ENCODE measurements around the gene SSBP3. TPM values are rescaled to one million over a fixed set of nuclear protein-coding genes. Genes with fewer than 3 reads are reported as not detected.

Gene SSBP3
- total and polyA plus RNA-seq, 5 donors, result 25.4 to 55.8 (median 32.5) TPM

GRCh38 chr1:54337034-54337433 is 69.2 kb downstream of the SSBP3 start:
- no peak for ATAC-seq
- 88% methylated on average over 7 of the region's 7 CpGs for WGBS
- intact Hi-C loops (cut with DNase I), result loop anchor here in 1 of 4 donors (10.0 kb wide), 1 partner anchor 68 kb away; the partner anchor contains the start of gene SSBP3
- H3K27ac ChIP-seq (ENCODE audit: low read length), result no peak overlapping the region
- peaks cover 32% of the 10 kb centered on the region for H3K4me1 ChIP-seq (ENCODE audit: control insufficient read depth, insufficient read depth, low read length)
- H3K9me3 ChIP-seq (ENCODE audit: control insufficient read depth, low read length), result no peaks in the 10 kb centered on the region
- no peaks in the 10 kb centered on the region for H3K27me3 ChIP-seq (ENCODE audit: control insufficient read depth, insufficient read depth)
- no peak for DNase-seq
- H3K4me3 ChIP-seq (ENCODE audit: low read length), result no peak overlapping the region

DNA sequence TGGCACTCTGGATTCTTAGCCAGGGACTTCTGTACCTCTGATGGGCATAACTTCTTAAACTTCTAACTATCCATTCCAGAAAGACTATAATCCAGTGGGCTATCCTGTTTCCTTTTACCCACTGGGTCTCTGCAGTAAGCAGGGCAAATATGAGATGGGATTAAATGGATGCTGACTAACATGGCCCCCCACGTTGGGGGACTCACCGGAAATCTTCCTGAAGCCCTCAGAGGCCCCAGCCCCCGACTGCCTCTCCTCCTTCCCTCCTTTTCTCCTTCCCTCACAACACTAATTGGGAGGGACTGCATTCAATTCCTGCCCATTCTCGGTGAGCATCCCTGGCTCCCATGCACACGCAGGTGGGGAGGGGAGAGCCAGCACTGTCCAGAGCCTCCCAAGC is 70.1 kb downstream of the SSBP3 start:
- ATAC-seq (no peak), DNase-seq (no peak)
- peak overlapping the region; percentile 1 for H3K27ac ChIP-seq (ENCODE audit: low read length)
- 70% methylated on average over 5 of the region's 5 CpGs for whole genome bisulfite sequencing
- H3K27me3 ChIP-seq (ENCODE audit: control insufficient read depth, insufficient read depth), result no peaks in the 10 kb centered on the region
- no peak overlapping the region for H3K4me3 ChIP-seq (ENCODE audit: low read length)
- peaks cover 41% of the 10 kb centered on the region for H3K4me1 ChIP-seq (ENCODE audit: control insufficient read depth, insufficient read depth, low read length)
- H3K9me3 ChIP-seq (ENCODE audit: control insufficient read depth, low read length), result no peaks in the 10 kb centered on the region
- intact Hi-C loops (cut with DNase I), result loop anchor here in 1 of 4 donors (10.0 kb wide), 1 partner anchor 69 kb away; the partner anchor contains the start of gene SSBP3

- H3K4me3 ChIP-seq (ENCODE audit: low read length), result no peak overlapping the region
- H3K27me3 ChIP-seq (ENCODE audit: control insufficient read depth, insufficient read depth), result no peaks in the 10 kb centered on the region
- H3K9me3 ChIP-seq (ENCODE audit: control insufficient read depth, low read length), result no peaks in the 10 kb centered on the region
- H3K27ac ChIP-seq (ENCODE audit: low read length), result peak overlapping the region; percentile 71
- 32% methylated on average over 7 of the region's 7 CpGs for WGBS
- intact Hi-C loops (cut with DNase I), result loop anchor here in 1 of 4 donors (10.0 kb wide), 1 partner anchor 69 kb away; the partner anchor contains the start of gene SSBP3
- DNase-seq (peak; percentile 78 to 86 (median 80)), ATAC-seq (peak; percentile 83 to 91)
- peaks cover 39% of the 10 kb centered on the region for H3K4me1 ChIP-seq (ENCODE audit: control insufficient read depth, insufficient read depth, low read length)
Measured at GRCh38 chr1:54335755-54336108, 70.5 kb downstream of the SSBP3 start.

- peak overlapping the region; percentile 71 for H3K27ac ChIP-seq (ENCODE audit: low read length)
- peak; percentile 40 to 47 for ATAC-seq
- 42% methylated on average over 13 of the region's 13 CpGs for WGBS
- peaks cover 34% of the 10 kb centered on the region for H3K4me1 ChIP-seq (ENCODE audit: control insufficient read depth, insufficient read depth, low read length)
- H3K4me3 ChIP-seq (ENCODE audit: low read length), result no peak overlapping the region
- no peaks in the 10 kb centered on the region for H3K27me3 ChIP-seq (ENCODE audit: control insufficient read depth, insufficient read depth)
- H3K9me3 ChIP-seq (ENCODE audit: control insufficient read depth, low read length), result no peaks in the 10 kb centered on the region
- intact Hi-C loops (cut with DNase I), result loop anchor here in 1 of 4 donors (10.0 kb wide), 1 partner anchor 70 kb away; the partner anchor contains the start of gene SSBP3
- peak in 1 of 3 donors; percentile 33 for DNase-seq
Measured at GRCh38 chr1:54335011-54335754, 71.0 kb downstream of the SSBP3 start.

GRCh38 chr1:54332781-54333585 is 73.2 kb downstream of the SSBP3 start:
- Histone ChIP-seq H3K4me1 (ENCODE audit: control insufficient read depth, insufficient read depth, low read length) (peaks cover 41% of the 10 kb centered on the region), H3K27me3 (ENCODE audit: control insufficient read depth, insufficient read depth) (no peaks in the 10 kb centered on the region), H3K27ac (ENCODE audit: low read length) (peak overlapping the region; percentile 16), H3K9me3 (ENCODE audit: control insufficient read depth, low read length) (no peaks in the 10 kb centered on the region), H3K4me3 (ENCODE audit: low read length) (no peak overlapping the region)
- WGBS, result 46% methylated on average over 21 of the region's 21 CpGs
- intact Hi-C loops (cut with DNase I), result loop anchor here in 1 of 4 donors (10.0 kb wide), 1 partner anchor 72 kb away; the partner anchor contains the start of gene SSBP3
- ATAC-seq, result peak in 1 of 2 donors; percentile 30
- DNase-seq, result peak; percentile 55 to 75 (median 74)

GRCh38 chr1:54331843-54332463 is 74.2 kb downstream of the SSBP3 start:
- ATAC-seq, result no peak
- 68% methylated on average over 3 of the region's 3 CpGs for WGBS
- no peak for DNase-seq
- Histone ChIP-seq H3K27me3 (ENCODE audit: control insufficient read depth, insufficient read depth) (no peaks in the 10 kb centered on the region), H3K4me3 (ENCODE audit: low read length) (no peak overlapping the region), H3K27ac (ENCODE audit: low read length) (no peak overlapping the region), H3K4me1 (ENCODE audit: control insufficient read depth, insufficient read depth, low read length) (peaks cover 47% of the 10 kb centered on the region), H3K9me3 (ENCODE audit: control insufficient read depth, low read length) (no peaks in the 10 kb centered on the region)
- intact Hi-C loops (cut with DNase I), result loop anchor here in 1 of 4 donors (10.0 kb wide), 1 partner anchor 73 kb away; the partner anchor contains the start of gene SSBP3

GRCh38 chr1:54331091-54331772 is 75.0 kb downstream of the SSBP3 start:
- no peaks in the 10 kb centered on the region for H3K9me3 ChIP-seq (ENCODE audit: control insufficient read depth, low read length)
- no peak overlapping the region for H3K4me3 ChIP-seq (ENCODE audit: low read length)
- 67% methylated on average over 12 of the region's 12 CpGs for WGBS
- H3K4me1 ChIP-seq (ENCODE audit: control insufficient read depth, insufficient read depth, low read length), result peaks cover 49% of the 10 kb centered on the region
- DNase-seq (no peak), ATAC-seq (no peak)
- no peaks in the 10 kb centered on the region for H3K27me3 ChIP-seq (ENCODE audit: control insufficient read depth, insufficient read depth)
- intact Hi-C loops (cut with DNase I), result loop anchor here in 1 of 4 donors (10.0 kb wide), 1 partner anchor 74 kb away; the partner anchor contains the start of gene SSBP3
- no peak overlapping the region for H3K27ac ChIP-seq (ENCODE audit: low read length)

- no peak for DNase-seq
- WGBS, result 72% methylated on average over 5 of the region's 5 CpGs
Measured at GRCh38 chr1:54329312-54330003, 76.7 kb downstream of the SSBP3 start.

DNA sequence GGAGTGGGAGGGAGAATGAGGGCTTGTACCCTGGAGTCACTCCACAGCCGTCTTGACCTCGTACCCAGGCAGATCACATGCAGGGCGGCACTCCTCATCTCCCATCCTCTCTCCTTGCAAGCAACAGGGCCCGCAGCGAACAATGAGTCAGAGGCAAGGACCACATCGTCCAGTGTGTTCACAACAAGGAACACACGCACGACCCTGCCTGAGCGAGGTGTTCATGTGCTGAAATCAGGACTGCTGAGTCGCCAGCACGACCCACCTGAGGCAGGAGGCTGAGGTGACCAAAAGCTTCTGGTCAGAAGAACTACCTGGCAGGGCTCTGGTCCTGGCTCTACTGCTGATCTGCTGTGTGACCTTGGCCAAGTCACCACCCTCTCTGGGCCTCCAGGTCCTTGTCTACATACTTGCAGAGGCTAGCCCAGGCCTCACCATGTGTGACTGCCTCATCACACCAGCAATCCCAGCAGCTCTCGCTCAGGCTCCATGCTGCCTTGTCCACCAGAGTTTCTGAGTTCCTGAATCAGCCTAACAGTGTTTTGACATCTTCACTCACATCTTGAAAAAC is 78.0 kb downstream of the SSBP3 start:
- DNase-seq, result no peak
- Histone ChIP-seq H3K4me3 (ENCODE audit: low read length) (no peak overlapping the region), H3K27ac (ENCODE audit: low read length) (no peak overlapping the region), H3K9me3 (ENCODE audit: control insufficient read depth, low read length) (no peaks in the 10 kb centered on the region), H3K27me3 (ENCODE audit: control insufficient read depth, insufficient read depth) (no peaks in the 10 kb centered on the region), H3K4me1 (ENCODE audit: control insufficient read depth, insufficient read depth, low read length) (peaks cover 62% of the 10 kb centered on the region)
- intact Hi-C loops (cut with DNase I), result loop anchor here in 1 of 4 donors (10.0 kb wide), 1 partner anchor 77 kb away; the partner anchor contains the start of gene SSBP3
- no peak for ATAC-seq
- 72% methylated on average over 12 of the region's 12 CpGs for WGBS

More at GRCh38 chr1:54329312-54330003, 76.7 kb downstream of the SSBP3 start:
- Histone ChIP-seq H3K27ac (ENCODE audit: low read length) (no peak overlapping the region), H3K9me3 (ENCODE audit: control insufficient read depth, low read length) (no peaks in the 10 kb centered on the region), H3K27me3 (ENCODE audit: control insufficient read depth, insufficient read depth) (no peaks in the 10 kb centered on the region), H3K4me1 (ENCODE audit: control insufficient read depth, insufficient read depth, low read length) (peaks cover 54% of the 10 kb centered on the region), H3K4me3 (ENCODE audit: low read length) (no peak overlapping the region)
- ATAC-seq, result no peak
- intact Hi-C loops (cut with DNase I), result loop anchor here in 2 of 4 donors (10.0 kb wide), 1 partner anchor 75 kb away; the partner anchor contains the start of gene SSBP3 (in 2 of the 2)
